CD14-positive monocyte (primary cell): Measurements from ENCODE around the gene GLG1. TPM values are rescaled to one million over a fixed set of nuclear protein-coding genes. Genes with fewer than 3 reads are reported as not detected.

ENCODE experiments used
- DNase-seq, 3 donors: peaks; one replicate each; pipeline ENCODE4 v3.0.0-alpha.2; 2011 to 2022
- H2AFZ ChIP-seq: 2 replicates; pipeline ENCODE4 v1.6.0; 2012; ENCODE audit warnings: mild to moderate bottlenecking, low read depth, low read length, inconsistent platforms; ENCODE audit not compliant: insufficient read depth, poor library complexity, severe bottlenecking
- H3K27ac ChIP-seq, 2 donors: 1 replicate in 1 of 2; 2 replicates in 1 of 2; pipeline ENCODE4 v1.5.1; 2012 to 2013; ENCODE audit warnings: low read length in 2 of 2, control low read depth in 1 of 2, inconsistent platforms in 1 of 2, low read depth in 1 of 2, mild to moderate bottlenecking in 1 of 2
- H3K27me3 ChIP-seq, 2 donors: one replicate each; pipeline versions ENCODE4 v1.6.0 to v1.6.1; 2011 to 2013; ENCODE audit warnings: low read length in 2 of 2; ENCODE audit not compliant: control insufficient read depth in 2 of 2, insufficient read depth in 2 of 2
- H3K36me3 ChIP-seq, 2 donors: replicated peaks in 1 of 2; 1 replicate in 1 of 2; 2 replicates in 1 of 2; pipeline versions ENCODE4 v1.5.1 to v1.6.1; 2012 to 2013; ENCODE audit warnings: low read length in 2 of 2, control low read depth in 1 of 2, inconsistent platforms in 1 of 2, mild to moderate bottlenecking in 1 of 2; ENCODE audit not compliant: insufficient read depth in 2 of 2, control insufficient read depth in 1 of 2
- H3K4me1 ChIP-seq, 2 donors: 1 replicate in 1 of 2; 2 replicates in 1 of 2; pipeline versions ENCODE4 v1.5.1 to v1.6.1; 2012 to 2013; ENCODE audit warnings: low read length in 2 of 2, control low read depth in 1 of 2, inconsistent platforms in 1 of 2, mild to moderate bottlenecking in 1 of 2, moderate library complexity in 1 of 2; ENCODE audit not compliant: insufficient read depth in 2 of 2, control insufficient read depth in 1 of 2
- H3K4me2 ChIP-seq: replicated peaks from 2 replicates; pipeline ENCODE3; 2012; ENCODE audit warnings: low read length, moderate library complexity, mild to moderate bottlenecking; ENCODE audit not compliant: poor library complexity, severe bottlenecking; ENCODE audit errors: extremely low read depth
- H3K4me3 ChIP-seq, 3 experiments: fragments of 200-600 bp in 1 of 3; sonication (generic) in 1 of 3; replicated peaks in 1 of 3; 1 replicate in 2 of 3; 2 replicates in 1 of 3; pipeline ENCODE4 v1.5.1; 2011 to 2013; ENCODE audit warnings: low read length in 3 of 3, mild to moderate bottlenecking in 3 of 3, control low read depth in 2 of 3, low read depth in 2 of 3, inconsistent platforms in 1 of 3, moderate library complexity in 1 of 3
- H3K79me2 ChIP-seq: 2 replicates; pipeline ENCODE4 v1.6.0; 2012; ENCODE audit warnings: mild to moderate bottlenecking, control low read depth, inconsistent platforms, low read length, moderate library complexity; ENCODE audit not compliant: insufficient read depth
- H3K9ac ChIP-seq: 2 replicates; pipeline ENCODE4 v1.6.0; 2017; ENCODE audit warnings: low read length, mild to moderate bottlenecking; ENCODE audit not compliant: insufficient read depth, poor library complexity, severe bottlenecking
- H3K9me3 ChIP-seq, 2 donors: replicated peaks in 1 of 2; 1 replicate in 1 of 2; 2 replicates in 1 of 2; pipeline versions ENCODE4 v1.5.1 to v1.6.1; 2012 to 2013; ENCODE audit warnings: low read length in 2 of 2, control low read depth in 1 of 2; ENCODE audit not compliant: control insufficient read depth in 1 of 2, insufficient read depth in 1 of 2
- H4K20me1 ChIP-seq: 2 replicates; pipeline ENCODE4 v1.6.0; 2012; ENCODE audit warnings: mild to moderate bottlenecking, low read length, control low read depth, moderate library complexity; ENCODE audit not compliant: insufficient read depth
- H3K27ac Mint-ChIP-seq, 7 donors: one replicate each; pipeline ENCODE4 v1.8.0; 2020; ENCODE audit warnings: mild to moderate bottlenecking in 7 of 7, mixed read lengths in 7 of 7, moderate library complexity in 6 of 7, inconsistent platforms in 2 of 7
- H3K27me3 Mint-ChIP-seq, 3 donors: one replicate each; pipeline ENCODE4 v1.8.0; 2021 to 2022; ENCODE audit warnings: low read depth in 3 of 3, mild to moderate bottlenecking in 3 of 3, mixed read lengths in 3 of 3, moderate library complexity in 3 of 3, inconsistent platforms in 1 of 3
- H3K36me3 Mint-ChIP-seq, 2 donors: one replicate each; pipeline ENCODE4 v1.8.0; 2020; ENCODE audit warnings: mixed read lengths in 2 of 2, inconsistent platforms in 1 of 2, mild to moderate bottlenecking in 1 of 2
- H3K4me1 Mint-ChIP-seq: one replicate; pipeline ENCODE4 v1.8.0; 2020; ENCODE audit warnings: mild to moderate bottlenecking, mixed read lengths
- H3K4me3 Mint-ChIP-seq, 2 donors: one replicate each; pipeline ENCODE4 v1.8.0; 2020; ENCODE audit warnings: mild to moderate bottlenecking in 2 of 2, mixed read lengths in 2 of 2, moderate library complexity in 1 of 2
- H3K9me3 Mint-ChIP-seq, 7 donors: one replicate each; pipeline ENCODE4 v1.8.0; 2020 to 2022; ENCODE audit warnings: mixed read lengths in 7 of 7, mild to moderate bottlenecking in 6 of 7, moderate library complexity in 6 of 7, inconsistent platforms in 2 of 7
- WGBS: methylation state at CpG from one replicate; pipeline ENCODE4 v1.1.5; 2013; ENCODE audit warnings: missing lambda C conversion rate; ENCODE audit not compliant: insufficient coverage; 5-methylcytosine and 5-hydroxymethylcytosine counted together
- intact Hi-C, 2 donors: fragments of 100-400 bp; cut with micrococcal nuclease; formaldehyde crosslinking; loops; one replicate each; pipeline versions ENCODE4 v1.15.0 to v1.15.1; 2023
- polyA plus RNA-seq, 3 donors: library from polyadenylated mRNA; depleted of rRNA in 1 of 3; unstranded in 2 of 3; stranded (reverse) in 1 of 3; fragments of 300-500 nt in 2 of 3; fragments of >200 nt in 1 of 3; fragmentation: Illumina TruSeq in 2 of 3; gene quantifications; 1 replicate in 2 of 3; 2 replicates in 1 of 3; pipeline ENCODE4 v1.2.3, GENCODE V29; 2012 to 2021
- TF ChIP-seq, protein P1 (sequence below): fragments of 200-600 bp; IDR thresholded peaks from one replicate; pipeline ENCODE4 v1.8.0; 2022; ENCODE audit warnings: antibody characterized with exemption, mild to moderate bottlenecking

The GLG1 gene
- polyA plus RNA-seq, 3 donors = 40.3 to 69.1 (median 51.1) TPM

- Histone ChIP-seq H3K4me2 (no peak overlapping the region), H4K20me1 (no peaks in the 10 kb centered on the region), H3K4me3 (no peak overlapping the region), H3K4me1 (no peaks in the 10 kb centered on the region), H3K9ac (no peak overlapping the region), H2AFZ (no peak overlapping the region), H3K27me3 (no peaks in the 10 kb centered on the region), H3K36me3 (peaks cover 92 to 100% of the 10 kb centered on the region in 2 donors), H3K9me3 (no peaks in the 10 kb centered on the region), H3K27ac (peak overlapping the region in 1 of 2 donors; percentile 21), H3K79me2 (no peaks in the 10 kb centered on the region)
- Mint-ChIP-seq H3K27me3 (no peaks in the 10 kb centered on the region), H3K4me1 (no peaks in the 10 kb centered on the region), H3K27ac (peak overlapping the region in 3 of 7 donors; percentile 21 to 71 (median 69)), H3K4me3 (no peak overlapping the region), H3K9me3 (no peaks in the 10 kb centered on the region), H3K36me3 (peaks cover 89 to 94% of the 10 kb centered on the region in 2 donors)
- TF ChIP-seq, protein P1, sequence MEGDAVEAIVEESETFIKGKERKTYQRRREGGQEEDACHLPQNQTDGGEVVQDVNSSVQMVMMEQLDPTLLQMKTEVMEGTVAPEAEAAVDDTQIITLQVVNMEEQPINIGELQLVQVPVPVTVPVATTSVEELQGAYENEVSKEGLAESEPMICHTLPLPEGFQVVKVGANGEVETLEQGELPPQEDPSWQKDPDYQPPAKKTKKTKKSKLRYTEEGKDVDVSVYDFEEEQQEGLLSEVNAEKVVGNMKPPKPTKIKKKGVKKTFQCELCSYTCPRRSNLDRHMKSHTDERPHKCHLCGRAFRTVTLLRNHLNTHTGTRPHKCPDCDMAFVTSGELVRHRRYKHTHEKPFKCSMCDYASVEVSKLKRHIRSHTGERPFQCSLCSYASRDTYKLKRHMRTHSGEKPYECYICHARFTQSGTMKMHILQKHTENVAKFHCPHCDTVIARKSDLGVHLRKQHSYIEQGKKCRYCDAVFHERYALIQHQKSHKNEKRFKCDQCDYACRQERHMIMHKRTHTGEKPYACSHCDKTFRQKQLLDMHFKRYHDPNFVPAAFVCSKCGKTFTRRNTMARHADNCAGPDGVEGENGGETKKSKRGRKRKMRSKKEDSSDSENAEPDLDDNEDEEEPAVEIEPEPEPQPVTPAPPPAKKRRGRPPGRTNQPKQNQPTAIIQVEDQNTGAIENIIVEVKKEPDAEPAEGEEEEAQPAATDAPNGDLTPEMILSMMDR = no peak
- intact Hi-C loops = loop anchor here (10.0 kb wide), 2 partner anchors 123 to 153 kb away; no protein-coding TSS in a partner anchor
- DNase-seq = no peak
- 100% methylated on average over 5 of the region's 6 CpGs for WGBS
Measured at GRCh38 chr16:74627506-74628220, 20.7 kb upstream of the GLG1 start.

GRCh38 chr16:74626741-74627416, 20.0 kb upstream of the GLG1 start:
- H3K9me3 ChIP-seq = no peaks in the 10 kb centered on the region
- Mint-ChIP-seq H3K4me1 (no peaks in the 10 kb centered on the region), H3K4me3 (no peak overlapping the region), H3K36me3 (peaks cover 90 to 95% of the 10 kb centered on the region in 2 donors), H3K9me3 (no peaks in the 10 kb centered on the region), H3K27me3 (no peaks in the 10 kb centered on the region), H3K27ac (peak overlapping the region in 1 of 7 donors; percentile 17)
- H3K27me3 ChIP-seq = no peaks in the 10 kb centered on the region
- intact Hi-C loops = loop anchor here (10.0 kb wide), 2 partner anchors 122 to 152 kb away; no protein-coding TSS in a partner anchor
- WGBS = no CpG with 5 or more reads among the region's 1 CpG
- H3K27ac ChIP-seq = no peak overlapping the region
- TF ChIP-seq, protein P1 = no peak
- H3K4me2 ChIP-seq = no peak overlapping the region
- H2AFZ ChIP-seq = no peak overlapping the region
- no peaks in the 10 kb centered on the region for H3K79me2 ChIP-seq
- no peaks in the 10 kb centered on the region for H3K4me1 ChIP-seq
- DNase-seq = no peak
- H3K36me3 ChIP-seq = peaks cover 92 to 100% of the 10 kb centered on the region in 2 donors
- H3K4me3 ChIP-seq = no peak overlapping the region
- H4K20me1 ChIP-seq = no peaks in the 10 kb centered on the region
- no peak overlapping the region for H3K9ac ChIP-seq
